Measurements from ENCODE around the gene RPA4. TPM values are rescaled to one million over a fixed set of nuclear protein-coding genes. Genes with fewer than 3 reads are reported as not detected.

The RPA4 gene
- total RNA-seq, 1 donor from 2014 or later: 0.48 TPM

Other genes starting within 250 kb of the RPA4 start
- 13.5 TPM for gene DIAPH2, start 199.1 kb upstream of the RPA4 start, total RNA-seq

Measured in cardiac septum (tissue), 1 donor.